MG63 (cell line): ENCODE data around the gene ANKRD11. TPM values are rescaled to one million over a fixed set of nuclear protein-coding genes. Genes with fewer than 3 reads are reported as not detected.

Experiments
- DNase-seq: peaks from one replicate; pipeline ENCODE4 v3.0.0-alpha.2; 2020
- H3K27me3 ChIP-seq: fragments of 250-450 bp; sonication (Bioruptor Pico); 2 replicates; pipeline ENCODE4 v1.5.1; 2020; ENCODE audit warnings: mild to moderate bottlenecking, moderate library complexity
- H3K36me3 ChIP-seq: fragments of 250-450 bp; sonication (Bioruptor Pico); 2 replicates; pipeline ENCODE4 v1.5.1; 2020; ENCODE audit warnings: mild to moderate bottlenecking, moderate library complexity
- H3K4me3 ChIP-seq: fragments of 250-450 bp; sonication (Bioruptor Pico); 2 replicates; pipeline ENCODE4 v1.5.1; 2020; ENCODE audit warnings: mild to moderate bottlenecking, moderate library complexity
- H3K9me3 ChIP-seq: fragments of 250-450 bp; sonication (Bioruptor Pico); 2 replicates; pipeline ENCODE4 v1.5.1; 2020; ENCODE audit warnings: mild to moderate bottlenecking, moderate library complexity
- total RNA-seq: library from RNA; depleted of rRNA; stranded (reverse); fragments of >200 nt; shearing (Covaris generic); gene quantifications from 2 replicates; pipeline ENCODE4 v1.2.3, GENCODE V29; 2014; ENCODE audit warnings: low replicate concordance

ANKRD11 gene
- total RNA-seq, 1 experiment from 2014 or later, result 54.3 TPM

GRCh38 chr16:89376812-89377452 lies 113.4 kb downstream of the ANKRD11 start:
- no peak overlapping the region for H3K4me3 ChIP-seq
- no peaks in the 10 kb centered on the region for H3K27me3 ChIP-seq
- no peaks in the 10 kb centered on the region for H3K9me3 ChIP-seq
- no peak for DNase-seq
- H3K36me3 ChIP-seq, result no peaks in the 10 kb centered on the region; the same call in 1 of the 2 replicates

- DNase-seq, result no peak
- Histone ChIP-seq H3K27me3 (no peaks in the 10 kb centered on the region), H3K4me3 (no peak overlapping the region), H3K9me3 (no peaks in the 10 kb centered on the region), H3K36me3 (no peaks in the 10 kb centered on the region; the same call in 1 of the 2 replicates)
Observed at GRCh38 chr16:89375686-89376085, 114.7 kb downstream of the ANKRD11 start.

GRCh38 chr16:89375021-89375420 lies 115.3 kb downstream of the ANKRD11 start:
- H3K36me3 ChIP-seq, result no peaks in the 10 kb centered on the region; the same call in 1 of the 2 replicates
- H3K4me3 ChIP-seq, result no peak overlapping the region
- no peaks in the 10 kb centered on the region for H3K9me3 ChIP-seq
- H3K27me3 ChIP-seq, result no peaks in the 10 kb centered on the region
- DNase-seq, result no peak

GRCh38 chr16:89374393-89374960 lies 115.9 kb downstream of the ANKRD11 start:
- DNase-seq, result no peak
- Histone ChIP-seq H3K9me3 (no peaks in the 10 kb centered on the region), H3K4me3 (no peak overlapping the region)

GRCh38 chr16:89373355-89374110 lies 116.8 kb downstream of the ANKRD11 start:
- H3K4me3 ChIP-seq, result no peak overlapping the region
- H3K36me3 ChIP-seq, result no peaks in the 10 kb centered on the region; the same call in 1 of the 2 replicates
- no peaks in the 10 kb centered on the region for H3K9me3 ChIP-seq
- DNase-seq, result no peak
- H3K27me3 ChIP-seq, result no peaks in the 10 kb centered on the region

More at GRCh38 chr16:89374393-89374960, 115.9 kb downstream of the ANKRD11 start:
- H3K36me3 ChIP-seq, result no peaks in the 10 kb centered on the region; the same call in 1 of the 2 replicates
- no peaks in the 10 kb centered on the region for H3K27me3 ChIP-seq

GRCh38 chr16:89371968-89372634 lies 118.3 kb downstream of the ANKRD11 start:
- Histone ChIP-seq H3K36me3 (no peaks in the 10 kb centered on the region; the same call in 1 of the 2 replicates), H3K27me3 (no peaks in the 10 kb centered on the region)
- DNase-seq, result no peak

GRCh38 chr16:89371386-89371785 lies 119.0 kb downstream of the ANKRD11 start:
- Histone ChIP-seq H3K9me3 (no peaks in the 10 kb centered on the region), H3K36me3 (no peaks in the 10 kb centered on the region; the same call in none of the 2 replicates), H3K27me3 (no peaks in the 10 kb centered on the region), H3K4me3 (no peak overlapping the region)
- DNase-seq, result no peak

More at GRCh38 chr16:89371968-89372634, 118.3 kb downstream of the ANKRD11 start:
- Histone ChIP-seq H3K9me3 (no peaks in the 10 kb centered on the region), H3K4me3 (no peak overlapping the region)

- Histone ChIP-seq H3K27me3 (no peaks in the 10 kb centered on the region), H3K4me3 (no peak overlapping the region), H3K9me3 (no peaks in the 10 kb centered on the region), H3K36me3 (no peaks in the 10 kb centered on the region; the same call in none of the 2 replicates)
- no peak for DNase-seq
Observed at GRCh38 chr16:89370601-89371000, 119.8 kb downstream of the ANKRD11 start.

- H3K36me3 ChIP-seq, result no peaks in the 10 kb centered on the region; the same call in none of the 2 replicates
- H3K4me3 ChIP-seq, result no peak overlapping the region
- H3K27me3 ChIP-seq, result no peaks in the 10 kb centered on the region
- no peak for DNase-seq
- no peaks in the 10 kb centered on the region for H3K9me3 ChIP-seq
Observed at GRCh38 chr16:89370081-89370511, 120.3 kb downstream of the ANKRD11 start.

- no peak for DNase-seq
- Histone ChIP-seq H3K27me3 (no peaks in the 10 kb centered on the region), H3K36me3 (no peaks in the 10 kb centered on the region; the same call in none of the 2 replicates), H3K9me3 (no peaks in the 10 kb centered on the region), H3K4me3 (no peak overlapping the region)
Observed at GRCh38 chr16:89369266-89369895, 121.0 kb downstream of the ANKRD11 start.

- H3K4me3 ChIP-seq, result no peak overlapping the region
- DNase-seq, result no peak
- no peaks in the 10 kb centered on the region for H3K9me3 ChIP-seq
- no peaks in the 10 kb centered on the region for H3K27me3 ChIP-seq
- no peaks in the 10 kb centered on the region; the same call in none of the 2 replicates for H3K36me3 ChIP-seq
Observed at GRCh38 chr16:89368604-89369249, 121.6 kb downstream of the ANKRD11 start.

GRCh38 chr16:89367538-89367915 lies 122.8 kb downstream of the ANKRD11 start:
- H3K4me3 ChIP-seq, result no peak overlapping the region
- no peaks in the 10 kb centered on the region for H3K9me3 ChIP-seq
- H3K27me3 ChIP-seq, result no peaks in the 10 kb centered on the region
- no peak for DNase-seq
- no peaks in the 10 kb centered on the region; the same call in none of the 2 replicates for H3K36me3 ChIP-seq

- DNase-seq, result no peak
- Histone ChIP-seq H3K9me3 (no peaks in the 10 kb centered on the region), H3K27me3 (no peaks in the 10 kb centered on the region), H3K36me3 (no peaks in the 10 kb centered on the region; the same call in none of the 2 replicates), H3K4me3 (no peak overlapping the region)
Observed at GRCh38 chr16:89366561-89367537, 123.5 kb downstream of the ANKRD11 start.

GRCh38 chr16:89365996-89366395 lies 124.4 kb downstream of the ANKRD11 start:
- H3K27me3 ChIP-seq, result no peaks in the 10 kb centered on the region
- no peak overlapping the region for H3K4me3 ChIP-seq
- no peak for DNase-seq
- no peaks in the 10 kb centered on the region for H3K9me3 ChIP-seq
- H3K36me3 ChIP-seq, result no peaks in the 10 kb centered on the region; the same call in none of the 2 replicates

GRCh38 chr16:89365044-89365467 lies 125.3 kb downstream of the ANKRD11 start:
- Histone ChIP-seq H3K9me3 (no peaks in the 10 kb centered on the region), H3K4me3 (no peak overlapping the region), H3K36me3 (peaks cover 4% of the 10 kb centered on the region), H3K27me3 (no peaks in the 10 kb centered on the region)
- no peak for DNase-seq
